Measurements from ENCODE around the gene FAM200A.

The FAM200A gene

DNA sequence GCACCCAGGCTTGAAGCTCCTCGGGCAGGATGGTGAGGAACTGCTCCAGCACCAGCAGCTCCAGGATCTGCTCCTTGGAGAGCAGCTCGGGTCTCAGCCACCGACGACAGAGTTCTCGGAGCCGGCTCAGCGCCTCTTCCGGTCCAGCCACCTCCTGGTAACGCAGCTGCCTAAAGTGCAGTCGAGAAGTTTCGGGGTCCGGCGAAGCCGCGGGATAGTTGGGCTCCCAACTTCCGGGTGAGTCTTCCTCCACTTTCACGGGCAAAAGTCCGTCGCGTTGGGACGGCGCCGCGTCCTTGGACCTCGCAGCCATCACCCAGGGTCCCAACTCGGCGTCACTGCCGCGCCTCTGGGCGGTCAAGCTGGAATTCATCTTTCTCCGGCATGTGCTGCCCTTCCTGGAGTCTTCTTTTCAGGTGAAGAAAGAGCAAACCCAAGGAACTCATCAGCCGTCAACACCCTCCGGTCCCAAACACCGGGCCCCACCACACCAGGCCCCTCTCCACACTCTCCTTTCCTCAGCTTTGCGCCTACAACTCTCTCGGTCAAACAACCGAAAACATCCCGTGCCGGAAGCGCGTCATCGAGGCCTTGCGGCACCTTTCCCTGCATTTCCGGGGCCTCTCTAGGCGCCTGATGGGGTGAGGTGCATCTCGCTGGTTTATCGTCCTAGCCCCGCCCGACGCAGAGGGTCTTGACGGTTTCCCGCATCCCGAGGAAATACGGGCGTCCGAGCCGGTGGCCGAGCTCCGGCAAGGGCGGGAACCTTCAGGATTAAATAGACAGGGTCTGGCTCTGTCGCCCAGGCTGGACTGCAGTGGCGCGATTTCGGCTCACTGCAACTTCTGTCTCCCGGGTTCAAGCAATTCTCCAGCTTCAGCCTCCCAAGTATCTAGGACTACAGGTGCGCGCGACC lies 51.9 kb downstream of the FAM200A start, which contains the start of gene ZNF394:
Gene ZNF394, minus strand, starts transcription at position 561 of the 916 bp plus-strand sequence. Its CDS starts 188 bp downstream, at position 373.
- FAIRE-seq, result peak; percentile 53

DNA sequence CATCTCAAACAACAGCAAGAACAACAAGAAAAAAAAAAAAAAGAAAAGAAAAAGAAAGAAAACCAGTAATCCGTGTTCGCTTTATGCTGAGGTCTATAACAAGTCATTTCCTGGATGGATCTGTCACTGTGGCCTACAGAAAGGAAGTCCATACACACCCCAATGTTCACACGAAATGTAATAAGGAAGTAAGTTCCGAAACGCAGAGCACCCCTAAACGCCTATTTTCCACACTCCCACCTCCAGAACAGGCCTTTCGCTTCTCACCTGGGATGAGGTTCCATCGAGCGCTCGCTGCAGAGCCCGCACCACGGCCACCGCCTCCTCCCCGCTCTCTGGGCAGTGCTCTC lies 52.6 kb downstream of the FAM200A start:
- FAIRE-seq, result no peak

DNA sequence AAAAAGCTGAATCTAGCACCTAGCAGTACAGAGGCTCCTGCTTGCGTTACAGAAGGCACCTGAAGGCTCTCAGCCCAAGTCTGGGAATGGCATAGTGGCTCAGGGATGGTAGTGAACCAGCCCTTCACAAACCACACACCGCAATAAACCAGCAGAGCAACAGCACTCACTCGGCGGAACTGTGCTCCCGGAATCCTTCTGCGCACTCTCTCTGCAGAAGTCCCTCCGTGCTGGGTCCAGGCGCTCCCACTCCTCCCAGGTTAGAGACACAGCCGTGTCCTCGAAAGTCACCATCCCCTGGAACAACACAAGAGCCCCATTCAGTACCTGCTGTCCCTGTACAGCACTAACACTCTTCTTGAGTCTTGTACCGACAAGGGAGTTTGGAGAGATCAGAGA lies 53.4 kb downstream of the FAM200A start:
- FAIRE-seq, result no peak

DNA sequence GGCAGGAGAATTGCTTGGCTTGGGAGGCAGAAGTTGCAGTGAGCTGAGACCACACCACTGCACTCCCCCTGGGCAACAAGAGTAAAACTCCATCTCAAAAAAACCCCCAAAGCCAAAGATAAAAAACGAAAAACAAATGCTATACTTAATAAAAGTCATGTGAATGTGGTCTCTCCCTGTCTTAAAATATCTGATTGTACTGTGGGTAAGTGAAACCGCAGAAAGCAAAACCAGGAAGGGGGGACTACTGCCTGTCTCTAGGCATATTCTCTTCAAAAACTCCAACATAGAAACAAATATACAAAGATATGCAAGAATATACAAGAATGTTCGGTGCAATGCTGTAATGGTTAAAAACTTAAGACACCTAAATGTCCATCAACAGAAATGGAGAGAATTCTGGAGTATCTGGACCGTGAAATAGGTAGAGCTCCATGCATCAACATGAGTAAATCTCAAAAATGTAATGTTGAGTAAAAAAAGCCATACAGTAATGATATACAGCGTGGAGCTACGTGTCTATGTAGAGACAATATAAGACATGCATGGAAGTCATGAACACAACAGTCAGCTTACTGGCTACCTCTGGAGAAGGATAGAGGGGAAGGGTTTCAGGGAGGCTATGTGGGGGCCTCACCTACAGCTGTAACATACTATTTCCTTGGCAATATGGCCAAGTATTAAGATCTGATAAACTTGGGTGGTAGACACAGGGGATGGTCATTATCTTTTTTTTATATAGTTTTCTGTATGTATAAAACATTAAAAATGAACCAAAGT lies 54.0 kb downstream of the FAM200A start:
- FAIRE-seq, result no peak
